ENCODE results near the gene PGAP2. TPM values are rescaled to one million over a fixed set of nuclear protein-coding genes. Genes with fewer than 3 reads are reported as not detected.

Gene PGAP2
- total and polyA plus RNA-seq, 2 donors (not counting 1 experiment from before 2014, with no cell fraction given), result 20.5 to 47.1 TPM

- TF ChIP-seq EZH2 (IDR thresholded peaks at IDR 0.05; ENCODE audit: borderline replicate concordance, insufficient read depth, low read depth, low read length, poor library complexity, severe bottlenecking) (no peak), CTCF (IDR thresholded peaks at IDR 0.05) (no peak)
- H3K4me3 ChIP-seq (ENCODE audit: control extremely low read depth in 1 of 5, extremely low read depth in 1 of 5, insufficient read depth in 1 of 5, low read depth in 2 of 5, low read length in 4 of 5), result no peak overlapping the region
- WGBS (ENCODE audit: insufficient coverage), result no CpG with 5 or more reads among the region's 3 CpGs
- Mint-ChIP-seq H3K4me3 (no peak overlapping the region), H3K27me3 (no peaks in the 10 kb centered on the region), H3K9me3 (ENCODE audit: insufficient read depth) (no peaks in the 10 kb centered on the region), H3K27ac (peak overlapping the region; percentile 75), H3K4me1 (peaks cover 33% of the 10 kb centered on the region)
- no peak overlapping the region for H3K27ac ChIP-seq (ENCODE audit: low read length in 2 of 2)
- H3K4me2 ChIP-seq (replicated peaks; ENCODE audit: low read depth, low read length, poor library complexity, severe bottlenecking), result no peak overlapping the region
- ChIA-PET CTCF (interaction anchor here (1.2 to 28.7 kb wide), 5 partner anchors 8 to 226 kb away, joined by 3 to 819 read pairs (median 85); partner anchors contain the start of genes PGAP2 and STIM1), POLR2A (interaction anchor here (0.6 to 1.8 kb wide), 2 partner anchors 11 to 242 kb away, joined by 5 to 6 read pairs; no protein-coding TSS in a partner anchor)
- peaks cover 23 to 27% of the 10 kb centered on the region in 2 donors for H3K4me1 ChIP-seq (ENCODE audit: control insufficient read depth in 2 of 2, insufficient read depth in 2 of 2, low read length in 2 of 2)
- intact Hi-C loops (cut with micrococcal nuclease), result no loop called here
- H3K9me3 ChIP-seq (ENCODE audit: control extremely low read depth in 1 of 3, control insufficient read depth in 2 of 3, insufficient read depth in 1 of 3, low read length in 2 of 3), result no peaks in the 10 kb centered on the region
- H3K27me3 ChIP-seq (replicated peaks in 1 of 4; ENCODE audit: control extremely low read depth in 1 of 4, control insufficient read depth in 3 of 4, insufficient read depth in 4 of 4, low read length in 3 of 4), result no peaks in the 10 kb centered on the region
- no peak overlapping the region for H3K9ac ChIP-seq (ENCODE audit: low read length)
- DNase-seq, result no peak
- peaks cover 28% of the 10 kb centered on the region for H3K79me2 ChIP-seq (ENCODE audit: control insufficient read depth, insufficient read depth, low read length)
- peaks cover 16% of the 10 kb centered on the region for H4K20me1 ChIP-seq (ENCODE audit: control insufficient read depth, insufficient read depth, low read length, poor library complexity, severe bottlenecking)
- H3K36me3 ChIP-seq (replicated peaks in 1 of 2; ENCODE audit: control extremely low read depth in 1 of 2, control insufficient read depth in 1 of 2, extremely low read depth in 1 of 2, insufficient read depth in 2 of 2, low read length in 1 of 2), result no peaks in the 10 kb centered on the region
- H2AFZ ChIP-seq (ENCODE audit: insufficient read depth, low read depth, low read length, poor library complexity, severe bottlenecking), result no peak overlapping the region
- ATAC-seq (ENCODE audit: low read depth), result no peak
Measured at GRCh38 chr11:3843326-3843725, 35.0 kb downstream of the PGAP2 start.

GRCh38 chr11:3845246-3845645 is 36.9 kb downstream of the PGAP2 start:
- no peak overlapping the region for H3K9ac ChIP-seq (ENCODE audit: low read length)
- no peaks in the 10 kb centered on the region for H3K27me3 ChIP-seq (replicated peaks in 1 of 4; ENCODE audit: control extremely low read depth in 1 of 4, control insufficient read depth in 3 of 4, insufficient read depth in 4 of 4, low read length in 3 of 4)
- H3K27me3 Mint-ChIP-seq, result no peaks in the 10 kb centered on the region
- POLR2A ChIA-PET, result interaction anchor here (0.5 kb wide), 1 partner anchor 129 kb away, joined by 6 read pairs; no protein-coding TSS in a partner anchor
- CTCF ChIA-PET, result interaction anchor here (1.3 to 28.7 kb wide), 5 partner anchors 10 to 225 kb away, joined by 3 to 819 read pairs (median 6); partner anchors contain the start of gene STIM1
- H2AFZ ChIP-seq (ENCODE audit: insufficient read depth, low read depth, low read length, poor library complexity, severe bottlenecking), result no peak overlapping the region
- H3K4me1 Mint-ChIP-seq, result peaks cover 24% of the 10 kb centered on the region
- DNase-seq, result no peak
- H3K9me3 ChIP-seq (ENCODE audit: control extremely low read depth in 1 of 3, control insufficient read depth in 2 of 3, insufficient read depth in 1 of 3, low read length in 2 of 3), result no peaks in the 10 kb centered on the region
- H3K4me1 ChIP-seq (ENCODE audit: control insufficient read depth in 2 of 2, insufficient read depth in 2 of 2, low read length in 2 of 2), result peaks cover 13 to 16% of the 10 kb centered on the region in 2 donors
- 100% methylated on average over 1 of the region's 1 CpG for WGBS (ENCODE audit: insufficient coverage)
- H3K4me3 Mint-ChIP-seq, result no peak overlapping the region
- no peaks in the 10 kb centered on the region for H4K20me1 ChIP-seq (ENCODE audit: control insufficient read depth, insufficient read depth, low read length, poor library complexity, severe bottlenecking)
- TF ChIP-seq EZH2 (IDR thresholded peaks at IDR 0.05; ENCODE audit: borderline replicate concordance, insufficient read depth, low read depth, low read length, poor library complexity, severe bottlenecking) (no peak), CTCF (IDR thresholded peaks at IDR 0.05) (no peak)
- H3K4me3 ChIP-seq (ENCODE audit: control extremely low read depth in 1 of 5, extremely low read depth in 1 of 5, insufficient read depth in 1 of 5, low read depth in 2 of 5, low read length in 4 of 5), result no peak overlapping the region
- H3K36me3 ChIP-seq (replicated peaks in 1 of 2; ENCODE audit: control extremely low read depth in 1 of 2, control insufficient read depth in 1 of 2, extremely low read depth in 1 of 2, insufficient read depth in 2 of 2, low read length in 1 of 2), result no peaks in the 10 kb centered on the region
- ATAC-seq (ENCODE audit: low read depth), result no peak
- no peak overlapping the region for H3K27ac Mint-ChIP-seq
- H3K9me3 Mint-ChIP-seq (ENCODE audit: insufficient read depth), result no peaks in the 10 kb centered on the region
- H3K79me2 ChIP-seq (ENCODE audit: control insufficient read depth, insufficient read depth, low read length), result peaks cover 27% of the 10 kb centered on the region
- H3K27ac ChIP-seq (ENCODE audit: low read length in 2 of 2), result no peak overlapping the region
- no peak overlapping the region for H3K4me2 ChIP-seq (replicated peaks; ENCODE audit: low read depth, low read length, poor library complexity, severe bottlenecking)
- intact Hi-C loops (cut with micrococcal nuclease), result no loop called here

Measured in B cell (primary cell).